OCI-LY7 (cell line): ENCODE results near the gene NOX3. TPM values are rescaled to one million over a fixed set of nuclear protein-coding genes. Genes with fewer than 3 reads are reported as not detected.

Experiments
- BruUV-seq: library from RNA; stranded (reverse); fragments of 400-500 nt; replicated peaks from 2 replicates; lab custom pipeline; 2021; lab: Mats Ljungman, UMichigan
- CTCF ChIA-PET: fragments of 300-600 bp; sonication (Branson Sonifier 250); formaldehyde crosslinking; loops from one replicate; lab custom pipeline; 2022; ENCODE audit warnings: antibody characterized with exemption; ENCODE audit not compliant: unreplicated experiment; lab: Charles Lee
- POLR2A ChIA-PET: fragments of 300-600 bp; sonication (Branson Sonifier 250); formaldehyde crosslinking; loops from one replicate; lab custom pipeline; 2022; ENCODE audit warnings: antibody characterized with exemption; lab: Charles Lee
- DNase-seq: peaks from one replicate; pipeline ENCODE4 v3.0.0-alpha.2; 2015; ENCODE audit warnings: low spot score
- H2AFZ ChIP-seq: fragments of 200-600 bp; sonication (generic), shearing (Covaris generic); 2 replicates; pipeline ENCODE4 v1.6.1; 2014; ENCODE audit warnings: mild to moderate bottlenecking, antibody characterized with exemption, low read length, moderate library complexity
- H3K27ac ChIP-seq: fragments of 200-600 bp; sonication (generic); 2 replicates; pipeline ENCODE4 v1.5.1; 2014; ENCODE audit warnings: mixed run types, low read depth, mild to moderate bottlenecking, moderate library complexity, low read length, inconsistent platforms; ENCODE audit not compliant: poor library complexity, severe bottlenecking
- H3K36me3 ChIP-seq: fragments of 200-600 bp; sonication (generic); 2 replicates; pipeline ENCODE4 v1.6.1; 2014; ENCODE audit warnings: mild to moderate bottlenecking, antibody characterized with exemption, low read length, moderate library complexity, mixed read lengths; ENCODE audit not compliant: insufficient read depth
- H3K4me1 ChIP-seq: fragments of 200-600 bp; sonication (generic); 2 replicates; pipeline ENCODE4 v1.5.1; 2014; ENCODE audit warnings: mild to moderate bottlenecking, low read length; ENCODE audit not compliant: insufficient read depth, poor library complexity, severe bottlenecking
- H3K4me2 ChIP-seq: fragments of 200-600 bp; sonication (generic); 2 replicates; pipeline ENCODE4 v1.6.1; 2014; ENCODE audit warnings: mild to moderate bottlenecking, low read length
- H3K4me3 ChIP-seq: fragments of 200-600 bp; sonication (generic); 2 replicates; pipeline ENCODE4 v1.5.1; 2014; ENCODE audit warnings: mild to moderate bottlenecking, low read depth, low read length; ENCODE audit not compliant: poor library complexity, severe bottlenecking
- H3K79me2 ChIP-seq: fragments of 200-600 bp; sonication (generic); 2 replicates; pipeline ENCODE4 v1.6.1; 2016; ENCODE audit warnings: low read depth, mild to moderate bottlenecking, low read length, moderate library complexity, mixed read lengths; ENCODE audit not compliant: insufficient read depth
- H3K9me2 ChIP-seq: fragments of 200-600 bp; sonication (generic); 2 replicates; pipeline ENCODE4 v1.6.1; 2016; ENCODE audit warnings: mild to moderate bottlenecking, low read length, mixed read lengths; ENCODE audit not compliant: insufficient read depth
- H3K9me3 ChIP-seq: fragments of 200-600 bp; sonication (generic); 2 replicates; pipeline ENCODE4 v1.6.1; 2014; ENCODE audit warnings: mild to moderate bottlenecking, mixed run types, low read length, mixed read lengths
- H4K20me1 ChIP-seq: fragments of 200-600 bp; sonication (generic); 2 replicates; pipeline ENCODE4 v1.6.1; 2014; ENCODE audit warnings: mild to moderate bottlenecking, antibody characterized with exemption, low read length, moderate library complexity, mixed read lengths; ENCODE audit not compliant: insufficient read depth
- EZH2phosphoT487 ChIP-seq: fragments of 200-600 bp; sonication (generic); IDR thresholded peaks from 2 replicates; pipeline ENCODE4 v1.6.1; 2018; ENCODE audit warnings: low read depth, borderline replicate concordance, mild to moderate bottlenecking, mixed run types, antibody characterized with exemption, low read length, moderate library complexity, mixed read lengths
- intact Hi-C: fragments of 100-400 bp; cut with micrococcal nuclease; formaldehyde crosslinking; loops from one replicate; pipeline ENCODE4 v1.10.0; 2022; ENCODE audit not compliant: unreplicated experiment
- total RNA-seq, 2 experiments: library from RNA; depleted of rRNA in 1 of 2; stranded (reverse); fragments of >200 nt in 1 of 2; shearing (Covaris generic) in 1 of 2; gene quantifications; 2 replicates each; pipeline ENCODE4 v1.2.3, GENCODE V29; 2014 to 2022
- TF ChIP-seq, protein P1 (sequence below): fragments of 200-600 bp; sonication (generic); conservative IDR thresholded peaks from 2 replicates; pipeline ENCODE4 v1.5.1; 2014; ENCODE audit warnings: mild to moderate bottlenecking, antibody characterized with exemption, low read length, moderate library complexity, mixed read lengths

The NOX3 gene
- total RNA-seq, 2 experiments from 2014 or later: 0.22 TPM; not detected in 1

DNA sequence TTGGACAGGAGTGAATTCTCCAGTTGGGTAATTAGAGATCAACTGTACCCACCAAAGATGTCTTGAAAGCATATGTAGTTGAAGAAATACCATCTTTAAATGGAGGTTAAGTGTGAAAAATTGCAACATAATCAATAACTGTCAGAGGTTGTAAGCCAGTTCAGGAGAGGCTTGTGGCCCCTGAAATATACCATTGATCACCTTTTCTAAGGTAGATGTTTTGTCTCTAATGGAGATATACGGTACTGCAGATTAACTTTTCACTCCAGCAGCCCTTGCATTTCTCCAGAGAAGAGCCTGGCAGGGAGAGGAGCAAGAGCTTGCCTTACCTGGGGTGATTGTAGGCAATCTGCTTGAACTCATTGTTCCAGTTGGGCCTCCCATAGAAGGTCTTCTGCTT is 48.8 kb downstream of the NOX3 start:
- TF ChIP-seq, protein P1, sequence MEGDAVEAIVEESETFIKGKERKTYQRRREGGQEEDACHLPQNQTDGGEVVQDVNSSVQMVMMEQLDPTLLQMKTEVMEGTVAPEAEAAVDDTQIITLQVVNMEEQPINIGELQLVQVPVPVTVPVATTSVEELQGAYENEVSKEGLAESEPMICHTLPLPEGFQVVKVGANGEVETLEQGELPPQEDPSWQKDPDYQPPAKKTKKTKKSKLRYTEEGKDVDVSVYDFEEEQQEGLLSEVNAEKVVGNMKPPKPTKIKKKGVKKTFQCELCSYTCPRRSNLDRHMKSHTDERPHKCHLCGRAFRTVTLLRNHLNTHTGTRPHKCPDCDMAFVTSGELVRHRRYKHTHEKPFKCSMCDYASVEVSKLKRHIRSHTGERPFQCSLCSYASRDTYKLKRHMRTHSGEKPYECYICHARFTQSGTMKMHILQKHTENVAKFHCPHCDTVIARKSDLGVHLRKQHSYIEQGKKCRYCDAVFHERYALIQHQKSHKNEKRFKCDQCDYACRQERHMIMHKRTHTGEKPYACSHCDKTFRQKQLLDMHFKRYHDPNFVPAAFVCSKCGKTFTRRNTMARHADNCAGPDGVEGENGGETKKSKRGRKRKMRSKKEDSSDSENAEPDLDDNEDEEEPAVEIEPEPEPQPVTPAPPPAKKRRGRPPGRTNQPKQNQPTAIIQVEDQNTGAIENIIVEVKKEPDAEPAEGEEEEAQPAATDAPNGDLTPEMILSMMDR: 0 out of 2 replicates have a peak, but pooled peaks have one; percentile 11
- TF ChIP-seq EZH2phosphoT487: no peak
- no peaks in the 10 kb centered on the region for H3K36me3 ChIP-seq
- peaks cover 11% of the 10 kb centered on the region for H3K4me1 ChIP-seq
- no peak overlapping the region for H3K4me2 ChIP-seq
- ChIA-PET POLR2A (no interaction called here), CTCF (no interaction called here)
- BruUV-seq: no TSS peak
- H3K27ac ChIP-seq: no peak overlapping the region
- H3K9me3 ChIP-seq: no peaks in the 10 kb centered on the region
- H2AFZ ChIP-seq: no peak overlapping the region
- no peaks in the 10 kb centered on the region for H4K20me1 ChIP-seq
- intact Hi-C loops: no loop called here
- no peak for DNase-seq
- H3K79me2 ChIP-seq: no peaks in the 10 kb centered on the region
- H3K4me3 ChIP-seq: no peak overlapping the region
- no peaks in the 10 kb centered on the region for H3K9me2 ChIP-seq

GRCh38 chr6:155404937-155405336 is 50.7 kb downstream of the NOX3 start:
- Histone ChIP-seq H2AFZ (peak overlapping the region; percentile 16; the same call in 1 of the 2 replicates), H3K36me3 (no peaks in the 10 kb centered on the region), H3K9me2 (no peaks in the 10 kb centered on the region), H3K4me1 (peaks cover 11% of the 10 kb centered on the region), H3K4me3 (no peak overlapping the region), H4K20me1 (no peaks in the 10 kb centered on the region), H3K9me3 (no peaks in the 10 kb centered on the region), H3K27ac (no peak overlapping the region), H3K79me2 (no peaks in the 10 kb centered on the region), H3K4me2 (no peak overlapping the region)
- DNase-seq: no peak
- no TSS peak for BruUV-seq
- ChIA-PET CTCF (no interaction called here), POLR2A (no interaction called here)
- TF ChIP-seq, protein P1: no peak
- no peak for TF ChIP-seq EZH2phosphoT487
- intact Hi-C loops: no loop called here

DNA sequence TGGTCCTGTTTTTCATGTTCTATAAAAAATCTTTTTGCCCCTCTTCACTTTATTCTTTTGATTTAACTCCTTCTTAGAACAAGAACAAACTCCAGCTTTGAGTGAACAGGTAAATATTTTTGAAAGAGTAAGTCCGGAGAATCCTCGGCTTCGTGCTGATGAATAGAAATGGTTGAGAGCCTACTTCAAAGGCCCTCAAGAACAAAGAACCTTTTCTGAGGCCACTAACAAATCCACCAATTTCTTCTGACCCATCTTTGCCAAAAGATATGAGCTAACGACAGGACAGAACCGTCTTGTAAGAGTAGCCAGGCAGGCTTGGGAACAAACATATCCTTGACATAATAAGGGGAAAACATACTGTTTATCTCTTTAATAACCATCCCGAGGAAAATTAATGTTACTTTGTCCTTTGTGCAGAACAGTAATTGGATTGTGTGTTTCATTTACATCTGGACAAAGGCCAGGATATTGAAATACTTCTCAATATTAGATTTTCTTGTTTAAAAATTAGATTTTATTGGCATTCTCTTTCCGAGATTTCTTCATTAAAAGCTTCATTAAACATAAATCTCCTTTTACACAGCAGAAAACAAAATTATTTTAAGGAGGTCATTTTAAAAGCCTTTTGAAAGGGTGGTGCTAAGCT is 52.9 kb downstream of the NOX3 start:
- Histone ChIP-seq H3K36me3 (no peaks in the 10 kb centered on the region), H3K4me1 (peaks cover 11% of the 10 kb centered on the region), H3K4me2 (no peak overlapping the region), H3K9me2 (no peaks in the 10 kb centered on the region), H3K4me3 (no peak overlapping the region), H3K27ac (no peak overlapping the region), H3K79me2 (no peaks in the 10 kb centered on the region), H3K9me3 (no peaks in the 10 kb centered on the region), H4K20me1 (no peaks in the 10 kb centered on the region), H2AFZ (no peak overlapping the region)
- ChIA-PET CTCF (no interaction called here), POLR2A (interaction anchor here (0.8 to 1.4 kb wide), 3 partner anchors 9 to 82 kb away, joined by 3 to 7 read pairs (median 3); no protein-coding TSS in a partner anchor)
- BruUV-seq: no TSS peak
- no peak for TF ChIP-seq EZH2phosphoT487
- TF ChIP-seq, protein P1: no peak
- intact Hi-C loops: no loop called here
- no peak for DNase-seq
